Esophagus squamous epithelium (tissue), 5 donors: ENCODE data around the gene DNAJC9. TPM values are rescaled to one million over a fixed set of nuclear protein-coding genes. Genes with fewer than 3 reads are reported as not detected.

Experiments
- DNase-seq: peaks from one replicate; lab custom pipeline; 2025; lab: John Stamatoyannopoulos, UW
- H3K27ac ChIP-seq, 4 donors: fragments of 200-600 bp; sonication (generic); one replicate each; pipeline ENCODE4 v1.5.1; 2016 to 2019; ENCODE audit warnings: mild to moderate bottlenecking in 1 of 4
- H3K27me3 ChIP-seq, 4 donors: fragments of 200-600 bp; sonication (generic); 1 replicate in 3 of 4; 2 replicates in 1 of 4; pipeline versions ENCODE4 v1.5.1 to v1.6.0; 2017 to 2021; ENCODE audit warnings: antibody characterized with exemption in 1 of 4
- H3K36me3 ChIP-seq, 3 donors: fragments of 200-600 bp; sonication (generic); one replicate each; pipeline ENCODE4 v1.5.1; 2016 to 2019
- H3K4me1 ChIP-seq, 3 donors: fragments of 200-600 bp; sonication (generic); one replicate each; pipeline ENCODE4 v1.5.1; 2017 to 2019
- H3K4me3 ChIP-seq, 4 donors: fragments of 200-600 bp; sonication (generic); 1 replicate in 3 of 4; 2 replicates in 1 of 4; pipeline ENCODE4 v1.5.1; 2016 to 2019; ENCODE audit warnings: mild to moderate bottlenecking in 2 of 4, moderate library complexity in 1 of 4
- H3K9me3 ChIP-seq, 3 donors: fragments of 200-600 bp; sonication (generic); one replicate each; pipeline ENCODE4 v1.5.1; 2016 to 2019
- CTCF ChIP-seq, 6 experiments: fragments of 450-650 bp in 4 of 6; fragments of 200-600 bp in 2 of 6; sonication (generic) in 2 of 6; IDR thresholded peaks; one replicate each; pipeline ENCODE4 v1.5.1; 2016 to 2019; ENCODE audit warnings: antibody characterized with exemption in 6 of 6, mild to moderate bottlenecking in 4 of 6, moderate library complexity in 4 of 6
- POLR2A ChIP-seq, 4 donors: fragments of 450-650 bp; IDR thresholded peaks; one replicate each; pipeline ENCODE4 v1.6.1; 2017; ENCODE audit warnings: antibody characterized with exemption in 4 of 4, mild to moderate bottlenecking in 4 of 4, moderate library complexity in 3 of 4
- WGBS, 2 donors: methylation state at CpG; one replicate each; pipeline ENCODE4 v1.1.5; 2018; 5-methylcytosine and 5-hydroxymethylcytosine counted together
- intact Hi-C: fragments of 100-400 bp; cut with DNase I; formaldehyde crosslinking; loops from one replicate; pipeline ENCODE4 v1.15.0; 2022
- total RNA-seq, 4 donors: library from RNA; depleted of rRNA; stranded (reverse); fragments of >200 nt; gene quantifications; one replicate each; pipeline ENCODE4 v1.1.0, GENCODE V29; 2016
- donor health status: DM: yes; HTN: yes; CAD: no.

Gene DNAJC9
- total RNA-seq, 4 donors from 2014 or later: 13.4 to 35.4 (median 25.2) TPM

GRCh38 chr10:73210395-73211105, 36.5 kb downstream of the DNAJC9 start:
- DNase-seq: no peak
- WGBS, 2 donors: 94 to 100% methylated on average over 3 of the region's 3 CpGs

GRCh38 chr10:73209705-73210104, 37.4 kb downstream of the DNAJC9 start:
- intact Hi-C loops: no loop called here
- Histone ChIP-seq H3K4me1 (no peaks in the 10 kb centered on the region), H3K4me3 (no peak overlapping the region), H3K9me3 (no peaks in the 10 kb centered on the region), H3K27ac (no peak overlapping the region), H3K36me3 (peaks cover 0 to 56% (median 8%) of the 10 kb centered on the region in 3 donors), H3K27me3 (no peaks in the 10 kb centered on the region)
- WGBS, 2 donors: 33 to 48% methylated on average over 1 of the region's 1 CpG
- no peak for TF ChIP-seq POLR2A (IDR thresholded peaks at IDR 0.05)
- TF ChIP-seq CTCF (IDR thresholded peaks at IDR 0.05): no peak
- DNase-seq: no peak

More at GRCh38 chr10:73210395-73211105, 36.5 kb downstream of the DNAJC9 start:
- Histone ChIP-seq H3K36me3 (peaks cover 0 to 60% (median 8%) of the 10 kb centered on the region in 3 donors), H3K4me3 (no peak overlapping the region), H3K4me1 (no peaks in the 10 kb centered on the region), H3K27ac (no peak overlapping the region), H3K27me3 (no peaks in the 10 kb centered on the region), H3K9me3 (no peaks in the 10 kb centered on the region)
- TF ChIP-seq CTCF (IDR thresholded peaks at IDR 0.05) (no peak), POLR2A (IDR thresholded peaks at IDR 0.05) (no peak)
- intact Hi-C loops: no loop called here

- H3K9me3 ChIP-seq: no peaks in the 10 kb centered on the region
- no peaks in the 10 kb centered on the region for H3K4me1 ChIP-seq
- H3K36me3 ChIP-seq: peaks cover 0 to 46% (median 8%) of the 10 kb centered on the region in 3 donors
- no peak for TF ChIP-seq POLR2A (IDR thresholded peaks at IDR 0.05)
- no peak for TF ChIP-seq CTCF (IDR thresholded peaks at IDR 0.05)
- 70% methylated on average over 2 of the region's 2 CpGs for WGBS, 2 donors
- no peak for DNase-seq
- H3K27me3 ChIP-seq: no peaks in the 10 kb centered on the region
- H3K4me3 ChIP-seq: no peak overlapping the region
- no peak overlapping the region for H3K27ac ChIP-seq
- intact Hi-C loops: no loop called here
Measured at GRCh38 chr10:73207883-73208282, 39.2 kb downstream of the DNAJC9 start.

- no peaks in the 10 kb centered on the region for H3K27me3 ChIP-seq
- DNase-seq: no peak
- no peaks in the 10 kb centered on the region for H3K9me3 ChIP-seq
- 90% methylated on average over 3 to 5 of the region's 5 CpGs for WGBS, 2 donors
- H3K4me1 ChIP-seq: no peaks in the 10 kb centered on the region
- no peak overlapping the region for H3K27ac ChIP-seq
- TF ChIP-seq CTCF (IDR thresholded peaks at IDR 0.05): no peak
- no peak for TF ChIP-seq POLR2A (IDR thresholded peaks at IDR 0.05)
- no peak overlapping the region for H3K4me3 ChIP-seq
- H3K36me3 ChIP-seq: peaks cover 0 to 47% (median 8%) of the 10 kb centered on the region in 3 donors
- intact Hi-C loops: no loop called here
Measured at GRCh38 chr10:73206385-73206784, 40.7 kb downstream of the DNAJC9 start.

GRCh38 chr10:73205890-73206289, 41.2 kb downstream of the DNAJC9 start:
- Histone ChIP-seq H3K9me3 (no peaks in the 10 kb centered on the region), H3K4me3 (no peak overlapping the region), H3K36me3 (peaks cover 0 to 45% (median 6%) of the 10 kb centered on the region in 3 donors), H3K4me1 (no peaks in the 10 kb centered on the region), H3K27ac (no peak overlapping the region), H3K27me3 (no peaks in the 10 kb centered on the region)
- WGBS, 2 donors: 84 to 100% methylated on average over 1 of the region's 1 CpG
- TF ChIP-seq POLR2A (IDR thresholded peaks at IDR 0.05): no peak
- no peak for TF ChIP-seq CTCF (IDR thresholded peaks at IDR 0.05)
- no peak for DNase-seq
- intact Hi-C loops: no loop called here
